Stomach (tissue), 9 donors: Measurements from ENCODE around the gene TMEM101. TPM values are rescaled to one million over a fixed set of nuclear protein-coding genes. Genes with fewer than 3 reads are reported as not detected.

ENCODE experiments used
- DNase-seq, 2 donors: peaks; one replicate each; pipeline versions ENCODE4 v3.0.0 to v3.0.0-alpha.2; 2013 to 2019
- H3K27ac ChIP-seq, 5 donors: fragments of 200-600 bp in 4 of 5; sonication (generic) in 4 of 5; one replicate each; pipeline ENCODE4 v1.5.1; 2013 to 2019; ENCODE audit warnings: mild to moderate bottlenecking in 1 of 5, moderate library complexity in 1 of 5
- H3K27me3 ChIP-seq, 3 donors: fragments of 200-600 bp; sonication (generic); one replicate each; pipeline ENCODE4 v1.5.1; 2017 to 2019; ENCODE audit warnings: mixed run types in 1 of 3
- H3K36me3 ChIP-seq, 4 donors: fragments of 200-600 bp; sonication (generic); 1 replicate in 3 of 4; 2 replicates in 1 of 4; pipeline ENCODE4 v1.5.1; 2016 to 2019
- H3K4me1 ChIP-seq, 4 donors: fragments of 200-600 bp; sonication (generic); one replicate each; pipeline ENCODE4 v1.5.1; 2016 to 2019
- H3K4me3 ChIP-seq, 4 donors: fragments of 200-600 bp; sonication (generic) in 3 of 4; one replicate each; pipeline ENCODE4 v1.5.1; 2016 to 2019; ENCODE audit warnings: mild to moderate bottlenecking in 1 of 4
- H3K9me3 ChIP-seq, 4 donors: fragments of 200-600 bp; sonication (generic); one replicate each; pipeline ENCODE4 v1.5.1; 2016 to 2019
- CTCF ChIP-seq, 7 experiments: fragments of 450-650 bp in 4 of 7; fragments of 200-600 bp in 3 of 7; sonication (generic) in 3 of 7; IDR thresholded peaks; one replicate each; pipeline ENCODE4 v1.5.1; 2016 to 2019; ENCODE audit warnings: antibody characterized with exemption in 7 of 7, control low read depth in 2 of 7, mild to moderate bottlenecking in 1 of 7
- EP300 ChIP-seq: sonication (generic); formaldehyde crosslinking; IDR thresholded peaks from one replicate; pipeline ENCODE4 v1.6.1; 2017; ENCODE audit warnings: antibody characterized with exemption
- POLR2A ChIP-seq, 4 donors: fragments of 450-650 bp; IDR thresholded peaks; one replicate each; pipeline ENCODE4 v1.6.1; 2016; ENCODE audit warnings: antibody characterized with exemption in 4 of 4, control low read depth in 2 of 4, mild to moderate bottlenecking in 1 of 4, moderate library complexity in 1 of 4
- POLR2AphosphoS5 ChIP-seq, 3 donors: sonication (generic); formaldehyde crosslinking; IDR thresholded peaks; one replicate each; pipeline ENCODE4 v1.6.1; 2016; ENCODE audit warnings: antibody characterized with exemption in 3 of 3
- WGBS, 5 donors: extraction: QIAGEN DNeasy Blood & Tissue Kit in 3 of 5; methylation state at CpG; one replicate each; pipeline versions ENCODE4 v1.1.5 to v1.1.7; 2013 to 2018; 5-methylcytosine and 5-hydroxymethylcytosine counted together
- intact Hi-C: fragments of 100-400 bp; cut with DNase I; formaldehyde crosslinking; loops from one replicate; pipeline ENCODE4 v1.15.1; 2023; ENCODE audit warnings: low total_unique reads
- polyA plus RNA-seq, 3 donors: library from polyadenylated mRNA; stranded (reverse); fragments of 200-250 nt; gene quantifications; one replicate each; pipeline ENCODE4 v1.2.3, GENCODE V29; 2013
- total RNA-seq, 5 donors: library from RNA; depleted of rRNA; stranded (reverse); fragments of >200 nt; gene quantifications; one replicate each; pipeline versions ENCODE4 v1.1.0 to v1.2.3, GENCODE V29; 2014 to 2016
- donor health status: healthy with polysubstance abuse.
- donor health status: Bipolar disorder and iron deficiency.
- donor health status: healthy.

Gene TMEM101
- total and polyA plus RNA-seq, 8 donors = 1.8 to 41.9 (median 29.8) TPM

- no peak for DNase-seq
- peaks cover 4 to 32% (median 24%) of the 10 kb centered on the region in 4 donors for H3K36me3 ChIP-seq
- no peaks in the 10 kb centered on the region for H3K9me3 ChIP-seq
- H3K27me3 ChIP-seq = peaks cover 0 to 8% (median 0%) of the 10 kb centered on the region in 3 donors
- TF ChIP-seq CTCF (IDR thresholded peaks at IDR 0.05) (no peak), POLR2A (IDR thresholded peaks at IDR 0.05) (no peak), EP300 (no peak), POLR2AphosphoS5 (IDR thresholded peaks at IDR 0.05) (no peak)
- WGBS, 5 donors = 88 to 92% (median 89%) methylated on average over 5 to 9 of the region's 9 CpGs
- no peak overlapping the region for H3K4me3 ChIP-seq
- intact Hi-C loops = no loop called here
- no peak overlapping the region for H3K27ac ChIP-seq
- H3K4me1 ChIP-seq = peaks cover 28 to 50% (median 37%) of the 10 kb centered on the region in 4 donors
Measured at GRCh38 chr17:44011876-44012275, 2.9 kb downstream of the TMEM101 start.

DNA sequence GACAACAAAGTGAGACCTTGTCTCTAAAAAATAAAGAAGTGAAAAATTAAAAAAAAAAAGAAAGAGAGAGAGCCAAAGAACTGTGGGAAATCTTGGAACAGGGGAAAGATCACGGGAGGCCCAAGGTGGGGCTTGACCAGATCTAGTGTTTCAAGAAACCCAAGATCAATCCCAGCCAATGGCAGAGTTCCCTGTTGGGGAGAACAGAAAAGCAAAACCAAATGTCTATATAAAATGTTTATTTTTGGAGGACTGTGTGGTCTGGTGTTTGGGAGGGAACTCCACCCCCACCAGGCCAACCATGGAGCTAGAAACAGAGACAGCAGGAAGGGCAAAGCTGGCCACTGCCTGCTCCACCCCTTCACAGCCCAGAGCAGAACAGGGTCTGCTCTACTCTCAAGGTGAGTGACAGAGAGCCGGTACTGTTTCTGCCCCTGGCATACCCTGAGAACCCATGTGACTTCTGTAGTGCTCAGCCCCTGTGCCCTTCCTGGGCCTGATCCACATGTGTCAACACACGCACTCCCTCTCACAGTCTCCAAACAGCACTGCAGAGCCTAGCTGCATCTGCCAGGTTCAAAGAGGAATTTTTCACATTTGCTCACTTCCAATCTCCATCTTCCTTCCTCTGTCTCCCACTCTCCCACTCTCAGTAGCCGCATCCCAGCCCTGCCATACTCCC, 3.7 kb downstream of the TMEM101 start:
- H3K9me3 ChIP-seq = no peaks in the 10 kb centered on the region
- WGBS, 5 donors = 44 to 63% (median 48%) methylated on average over 4 of the region's 4 CpGs
- intact Hi-C loops = no loop called here
- H3K4me3 ChIP-seq = no peak overlapping the region
- H3K4me1 ChIP-seq = peaks cover 32 to 55% (median 44%) of the 10 kb centered on the region in 4 donors
- peaks cover 0 to 14% (median 4%) of the 10 kb centered on the region in 3 donors for H3K27me3 ChIP-seq
- H3K27ac ChIP-seq = no peak overlapping the region
- TF ChIP-seq EP300 (no peak), POLR2A (IDR thresholded peaks at IDR 0.05) (no peak), CTCF (IDR thresholded peaks at IDR 0.05) (no peak), POLR2AphosphoS5 (IDR thresholded peaks at IDR 0.05) (no peak)
- peaks cover 4 to 32% (median 24%) of the 10 kb centered on the region in 4 donors for H3K36me3 ChIP-seq
- DNase-seq = peak in 1 of 2 donors; percentile 40

GRCh38 chr17:44008205-44008909, 6.4 kb downstream of the TMEM101 start:
- Histone ChIP-seq H3K4me1 (peaks cover 37 to 58% (median 49%) of the 10 kb centered on the region in 4 donors), H3K9me3 (no peaks in the 10 kb centered on the region), H3K4me3 (no peak overlapping the region), H3K36me3 (peaks cover 4 to 32% (median 24%) of the 10 kb centered on the region in 4 donors), H3K27ac (no peak overlapping the region), H3K27me3 (peaks cover 14 to 42% (median 25%) of the 10 kb centered on the region in 3 donors)
- 66 to 71% (median 71%) methylated on average over 5 to 6 of the region's 6 CpGs for WGBS, 5 donors
- DNase-seq = no peak
- intact Hi-C loops = no loop called here
- no peak for TF ChIP-seq POLR2A (IDR thresholded peaks at IDR 0.05)
- TF ChIP-seq EP300 = no peak
- TF ChIP-seq POLR2AphosphoS5 (IDR thresholded peaks at IDR 0.05) = no peak
- no peak for TF ChIP-seq CTCF (IDR thresholded peaks at IDR 0.05)

DNA sequence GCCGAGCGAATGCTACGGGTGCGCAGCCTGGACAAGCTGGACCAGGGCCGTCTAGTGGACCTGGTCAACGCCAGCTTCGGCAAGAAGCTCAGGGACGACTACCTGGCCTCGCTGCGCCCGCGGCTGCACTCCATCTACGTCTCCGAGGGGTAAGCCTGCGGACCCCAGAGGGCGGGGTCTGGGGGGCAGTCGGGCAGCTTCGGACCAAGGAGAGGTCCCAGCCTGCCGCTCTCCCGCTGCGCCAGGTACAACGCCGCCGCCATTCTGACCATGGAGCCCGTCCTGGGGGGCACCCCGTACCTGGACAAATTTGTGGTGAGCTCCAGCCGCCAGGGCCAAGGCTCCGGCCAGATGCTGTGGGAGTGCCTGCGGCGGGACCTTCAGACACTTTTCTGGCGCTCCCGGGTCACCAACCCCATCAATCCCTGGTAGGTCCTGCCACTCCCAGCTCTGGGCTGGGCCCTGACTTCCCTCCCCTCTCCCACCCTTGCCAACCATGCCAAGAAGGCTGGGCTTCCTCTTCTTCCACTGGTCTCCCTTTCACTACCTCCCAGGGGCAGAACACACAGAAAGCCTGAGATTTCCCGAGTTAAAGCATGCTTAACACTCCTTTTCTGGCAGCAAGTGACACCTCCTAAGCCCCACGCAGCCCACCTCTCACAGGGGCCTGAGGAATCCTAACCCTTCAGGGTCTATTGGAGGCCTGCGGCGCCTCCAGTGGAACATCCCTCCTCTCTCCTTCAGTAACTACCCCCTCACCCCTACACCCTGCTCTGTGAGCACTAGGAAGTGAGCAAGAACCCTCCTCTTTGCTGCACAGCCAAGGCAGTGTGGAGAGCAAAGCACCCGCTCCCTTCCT, 7.2 kb downstream of the TMEM101 start:
- H3K4me3 ChIP-seq = peak overlapping the region; percentile 52 to 66 (median 57)

More for the DNA sequence above, 7.2 kb downstream of the TMEM101 start:
- DNase-seq = peak in 1 of 2 donors; percentile 51
- Histone ChIP-seq H3K4me1 (peaks cover 35 to 51% (median 45%) of the 10 kb centered on the region in 4 donors), H3K27ac (peak overlapping the region; percentile 0 to 73 (median 56)), H3K9me3 (no peaks in the 10 kb centered on the region), H3K36me3 (peaks cover 4 to 32% (median 24%) of the 10 kb centered on the region in 4 donors), H3K27me3 (peaks cover 14 to 44% (median 25%) of the 10 kb centered on the region in 3 donors)
- WGBS, 5 donors = 6 to 13% (median 7%) methylated on average over 21 to 37 of the region's 37 CpGs
- TF ChIP-seq POLR2A (IDR thresholded peaks at IDR 0.05) (no peak), POLR2AphosphoS5 (IDR thresholded peaks at IDR 0.05) (no peak), EP300 (no peak), CTCF (IDR thresholded peaks at IDR 0.05) (no peak)
- intact Hi-C loops = no loop called here
